Epithelial cell of proximal tubule (primary cell): ENCODE results near the gene EIF3D. TPM values are rescaled to one million over a fixed set of nuclear protein-coding genes. Genes with fewer than 3 reads are reported as not detected.
A peak's percentile ranks its signal among the peaks of the same experiment; 100 is the strongest.

Source experiments
- DNase-seq: peaks from one replicate; pipeline ENCODE4 v3.0.0-alpha.2; 2011; ENCODE audit warnings: low read depth
- H3K4me3 ChIP-seq: 2 replicates; pipeline ENCODE4 v1.5.1; 2011; ENCODE audit warnings: low read depth, mild to moderate bottlenecking, low read length
- CTCF ChIP-seq: conservative IDR thresholded peaks from 2 replicates; pipeline ENCODE4 v1.5.1; 2012; ENCODE audit warnings: low read depth, mild to moderate bottlenecking, low read length
- total RNA-seq: library from RNA; depleted of rRNA; stranded (reverse); fragments of >200 nt; gene quantifications from 2 replicates; pipeline ENCODE4 v1.2.3, GENCODE V29; 2015

The EIF3D gene
- total RNA-seq, 1 donor from 2014 or later = 297 TPM

GRCh38 chr22:36569999-36570398 is 41.0 kb upstream of the EIF3D start:
- H3K4me3 ChIP-seq = no peak overlapping the region
- no peak for DNase-seq
- TF ChIP-seq CTCF = peak; percentile 47

- no peak overlapping the region for H3K4me3 ChIP-seq
- DNase-seq = no peak
- TF ChIP-seq CTCF = no peak
Observed at GRCh38 chr22:36568846-36569245, 39.9 kb upstream of the EIF3D start.

- TF ChIP-seq CTCF = no peak
- H3K4me3 ChIP-seq = no peak overlapping the region
- no peak for DNase-seq
Observed at GRCh38 chr22:36566720-36567119, 37.8 kb upstream of the EIF3D start.

- TF ChIP-seq CTCF = no peak
- no peak for DNase-seq
- no peak overlapping the region for H3K4me3 ChIP-seq
Observed at GRCh38 chr22:36565686-36566085, 36.7 kb upstream of the EIF3D start.

- H3K4me3 ChIP-seq = no peak overlapping the region
- no peak for TF ChIP-seq CTCF
- DNase-seq = no peak
Observed at GRCh38 chr22:36565159-36565507, 36.2 kb upstream of the EIF3D start.

GRCh38 chr22:36564422-36565158 is 35.6 kb upstream of the EIF3D start:
- no peak overlapping the region for H3K4me3 ChIP-seq
- no peak for TF ChIP-seq CTCF
- no peak for DNase-seq

- no peak for TF ChIP-seq CTCF
- DNase-seq = no peak
- no peak overlapping the region for H3K4me3 ChIP-seq
Observed at GRCh38 chr22:36563898-36564297, 34.9 kb upstream of the EIF3D start.
